B cell (primary cell): ENCODE data around the gene ELF4. TPM values are rescaled to one million over a fixed set of nuclear protein-coding genes. Genes with fewer than 3 reads are reported as not detected.
A peak's percentile ranks its signal among the peaks of the same experiment; 100 is the strongest.

Experiments
- ATAC-seq: fragments of 200-7000 bp; cut with Tn5 transposase; one replicate; pipeline ENCODE4 v1.10.0; 2021; ENCODE audit warnings: low read depth, mild to moderate bottlenecking, moderate number of reproducible peaks, moderate library complexity
- CTCF ChIA-PET: fragments of 350-600 bp; sonication (Branson Sonifier 250); formaldehyde crosslinking; loops from one replicate; lab custom pipeline; 2021; ENCODE audit warnings: antibody characterized with exemption, inconsistent platforms; lab: Charles Lee
- POLR2A ChIA-PET: fragments of 350-600 bp; sonication (Branson Sonifier 250); formaldehyde crosslinking; loops from one replicate; lab custom pipeline; 2021; ENCODE audit warnings: antibody characterized with exemption; lab: Charles Lee
- DNase-seq: peaks from one replicate; pipeline ENCODE4 v3.0.0; 2013
- H2AFZ ChIP-seq: 2 replicates; pipeline ENCODE4 v1.6.1; 2012; ENCODE audit warnings: mild to moderate bottlenecking, low read depth, low read length; ENCODE audit not compliant: insufficient read depth, poor library complexity, severe bottlenecking
- H3K27ac ChIP-seq, 2 donors: 1 replicate in 1 of 2; 2 replicates in 1 of 2; pipeline ENCODE4 v1.5.1; 2012 to 2013; ENCODE audit warnings: low read length in 2 of 2, mild to moderate bottlenecking in 2 of 2, moderate library complexity in 1 of 2
- H3K27me3 ChIP-seq, 4 experiments: fragments of 200-600 bp in 1 of 4; sonication (generic) in 1 of 4; replicated peaks in 1 of 4; 1 replicate in 2 of 4; 2 replicates in 2 of 4; pipeline versions ENCODE4 v1.6.1 to v1.7.0; 2013 to 2016; ENCODE audit warnings: low read length in 3 of 4, mild to moderate bottlenecking in 2 of 4, mixed read lengths in 1 of 4, moderate library complexity in 1 of 4; ENCODE audit not compliant: insufficient read depth in 4 of 4, control insufficient read depth in 3 of 4; ENCODE audit errors: control extremely low read depth in 1 of 4
- H3K36me3 ChIP-seq, 2 experiments: replicated peaks in 1 of 2; 1 replicate in 1 of 2; 2 replicates in 1 of 2; pipeline versions ENCODE4 v1.6.1 to v1.7.1; 2013; ENCODE audit warnings: low read length in 1 of 2; ENCODE audit not compliant: insufficient read depth in 2 of 2, control insufficient read depth in 1 of 2; ENCODE audit errors: control extremely low read depth in 1 of 2, extremely low read depth in 1 of 2
- H3K4me1 ChIP-seq, 2 donors: fragments of 200-600 bp in 1 of 2; sonication (generic) in 1 of 2; 1 replicate in 1 of 2; 2 replicates in 1 of 2; pipeline versions ENCODE4 v1.5.1 to v1.6.1; 2013 to 2017; ENCODE audit warnings: low read length in 2 of 2; ENCODE audit not compliant: control insufficient read depth in 2 of 2, insufficient read depth in 2 of 2
- H3K4me2 ChIP-seq: replicated peaks from 2 replicates; pipeline ENCODE3; 2012; ENCODE audit warnings: mild to moderate bottlenecking, low read depth, low read length; ENCODE audit not compliant: poor library complexity, severe bottlenecking
- H3K4me3 ChIP-seq, 5 experiments: fragments of 200-600 bp in 1 of 5; sonication (generic) in 1 of 5; 1 replicate in 3 of 5; 2 replicates in 2 of 5; pipeline versions ENCODE4 v1.5.1 to v1.7.0; 2011 to 2016; ENCODE audit warnings: low read length in 4 of 5, mild to moderate bottlenecking in 4 of 5, low read depth in 2 of 5, control low read depth in 1 of 5, moderate library complexity in 1 of 5; ENCODE audit not compliant: insufficient read depth in 1 of 5; ENCODE audit errors: control extremely low read depth in 1 of 5, extremely low read depth in 1 of 5
- H3K79me2 ChIP-seq: fragments of 200-600 bp; sonication (generic); one replicate; pipeline ENCODE4 v1.6.0; 2016; ENCODE audit warnings: low read length; ENCODE audit not compliant: control insufficient read depth, insufficient read depth
- H3K9ac ChIP-seq: fragments of 200-600 bp; sonication (generic); 2 replicates; pipeline ENCODE4 v1.6.1; 2017; ENCODE audit warnings: mild to moderate bottlenecking, low read length, moderate library complexity
- H3K9me3 ChIP-seq, 3 donors: one replicate each; pipeline versions ENCODE4 v1.6.1 to v1.7.1; 2013; ENCODE audit warnings: low read length in 2 of 3; ENCODE audit not compliant: control insufficient read depth in 2 of 3, insufficient read depth in 1 of 3; ENCODE audit errors: control extremely low read depth in 1 of 3
- H4K20me1 ChIP-seq: 2 replicates; pipeline ENCODE4 v1.6.0; 2012; ENCODE audit warnings: mild to moderate bottlenecking, low read length; ENCODE audit not compliant: insufficient read depth, control insufficient read depth, poor library complexity, severe bottlenecking
- H3K27ac Mint-ChIP-seq: one replicate; pipeline ENCODE4 v1.8.0; 2021; ENCODE audit warnings: mixed read lengths
- H3K27me3 Mint-ChIP-seq: one replicate; pipeline ENCODE4 v1.8.0; 2021; ENCODE audit warnings: mixed read lengths
- H3K4me1 Mint-ChIP-seq: one replicate; pipeline ENCODE4 v1.8.0; 2021; ENCODE audit warnings: mixed read lengths
- H3K4me3 Mint-ChIP-seq: one replicate; pipeline ENCODE4 v1.8.0; 2021; ENCODE audit warnings: mixed read lengths
- H3K9me3 Mint-ChIP-seq: one replicate; pipeline ENCODE4 v1.8.0; 2022; ENCODE audit warnings: mixed read lengths; ENCODE audit not compliant: insufficient read depth
- EZH2 ChIP-seq: IDR thresholded peaks from 2 replicates; pipeline ENCODE4 v1.6.1; 2012; ENCODE audit warnings: borderline replicate concordance, low read depth, mild to moderate bottlenecking, moderate library complexity, low read length; ENCODE audit not compliant: insufficient read depth, poor library complexity, severe bottlenecking
- WGBS: methylation state at CpG from one replicate; pipeline ENCODE4 v1.1.5; 2013; ENCODE audit warnings: missing lambda C conversion rate; ENCODE audit not compliant: insufficient coverage; 5-methylcytosine and 5-hydroxymethylcytosine counted together
- intact Hi-C: fragments of 100-400 bp; cut with micrococcal nuclease; formaldehyde crosslinking; loops from one replicate; pipeline ENCODE4 v1.10.0; 2022
- polyA plus RNA-seq: library from polyadenylated mRNA; depleted of rRNA; stranded (reverse); fragments of >200 nt; gene quantifications from 2 replicates; pipeline ENCODE4 v1.2.3, GENCODE V29; 2012
- total RNA-seq, 2 donors: library from RNA; stranded (reverse); fragments of 120-200 nt in 1 of 2; gene quantifications; 1 replicate in 1 of 2; 2 replicates in 1 of 2; pipeline versions ENCODE4 v1.2.3 to v1.2.4, GENCODE V29; 2013 to 2022
- TF ChIP-seq, protein P1 (sequence below): fragments of 200-600 bp; IDR thresholded peaks from one replicate; pipeline ENCODE4 v1.8.0; 2022; ENCODE audit warnings: antibody characterized with exemption, mild to moderate bottlenecking

The ELF4 gene
- total and polyA plus RNA-seq, 2 donors (not counting 1 experiment from before 2014, with no cell fraction given), result 24.7 to 26.3 TPM

DNA sequence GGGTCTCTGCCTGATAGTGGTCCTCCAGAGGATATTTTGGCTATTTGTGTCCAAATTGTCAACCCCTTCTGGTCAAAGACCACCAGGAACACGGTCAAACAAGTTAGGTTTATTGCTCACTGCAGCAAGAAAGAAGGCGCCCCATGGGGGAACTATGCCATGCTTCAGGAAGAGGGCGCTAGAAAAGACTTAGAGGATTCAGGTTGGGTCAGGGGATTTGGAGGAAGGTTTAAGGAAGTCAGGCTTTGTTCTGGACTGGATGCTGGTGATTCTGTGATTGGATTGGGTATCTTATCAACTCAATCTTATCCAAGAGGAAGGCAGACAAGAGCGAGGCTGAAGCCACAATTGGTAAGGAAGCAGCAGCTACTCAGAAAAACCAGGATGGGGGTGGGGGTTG lies 14.3 kb upstream of the ELF4 start:
- DNase-seq (no peak), ATAC-seq (no peak)
- Mint-ChIP-seq H3K9me3 (no peaks in the 10 kb centered on the region), H3K4me3 (no peak overlapping the region), H3K27ac (no peak overlapping the region), H3K27me3 (no peaks in the 10 kb centered on the region), H3K4me1 (peaks cover 2% of the 10 kb centered on the region)
- H3K79me2 ChIP-seq, result no peaks in the 10 kb centered on the region
- CTCF ChIA-PET, result no interaction called here
- TF ChIP-seq EZH2, result no peak
- TF ChIP-seq, protein P1, sequence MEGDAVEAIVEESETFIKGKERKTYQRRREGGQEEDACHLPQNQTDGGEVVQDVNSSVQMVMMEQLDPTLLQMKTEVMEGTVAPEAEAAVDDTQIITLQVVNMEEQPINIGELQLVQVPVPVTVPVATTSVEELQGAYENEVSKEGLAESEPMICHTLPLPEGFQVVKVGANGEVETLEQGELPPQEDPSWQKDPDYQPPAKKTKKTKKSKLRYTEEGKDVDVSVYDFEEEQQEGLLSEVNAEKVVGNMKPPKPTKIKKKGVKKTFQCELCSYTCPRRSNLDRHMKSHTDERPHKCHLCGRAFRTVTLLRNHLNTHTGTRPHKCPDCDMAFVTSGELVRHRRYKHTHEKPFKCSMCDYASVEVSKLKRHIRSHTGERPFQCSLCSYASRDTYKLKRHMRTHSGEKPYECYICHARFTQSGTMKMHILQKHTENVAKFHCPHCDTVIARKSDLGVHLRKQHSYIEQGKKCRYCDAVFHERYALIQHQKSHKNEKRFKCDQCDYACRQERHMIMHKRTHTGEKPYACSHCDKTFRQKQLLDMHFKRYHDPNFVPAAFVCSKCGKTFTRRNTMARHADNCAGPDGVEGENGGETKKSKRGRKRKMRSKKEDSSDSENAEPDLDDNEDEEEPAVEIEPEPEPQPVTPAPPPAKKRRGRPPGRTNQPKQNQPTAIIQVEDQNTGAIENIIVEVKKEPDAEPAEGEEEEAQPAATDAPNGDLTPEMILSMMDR, result no peak
- H3K36me3 ChIP-seq, result peaks cover 0 to 6% of the 10 kb centered on the region in 2 experiments
- intact Hi-C loops, result no loop called here
- no peak overlapping the region for H2AFZ ChIP-seq
- H4K20me1 ChIP-seq, result no peaks in the 10 kb centered on the region
- H3K4me2 ChIP-seq, result no peak overlapping the region
- no CpG with 5 or more reads among the region's 4 CpGs for WGBS
- no peaks in the 10 kb centered on the region for H3K9me3 ChIP-seq
- peaks cover 5 to 15% of the 10 kb centered on the region in 2 donors for H3K4me1 ChIP-seq
- H3K27me3 ChIP-seq, result no peaks in the 10 kb centered on the region
- H3K9ac ChIP-seq, result no peak overlapping the region
- POLR2A ChIA-PET, result no interaction called here
- H3K27ac ChIP-seq, result no peak overlapping the region
- no peak overlapping the region for H3K4me3 ChIP-seq

DNA sequence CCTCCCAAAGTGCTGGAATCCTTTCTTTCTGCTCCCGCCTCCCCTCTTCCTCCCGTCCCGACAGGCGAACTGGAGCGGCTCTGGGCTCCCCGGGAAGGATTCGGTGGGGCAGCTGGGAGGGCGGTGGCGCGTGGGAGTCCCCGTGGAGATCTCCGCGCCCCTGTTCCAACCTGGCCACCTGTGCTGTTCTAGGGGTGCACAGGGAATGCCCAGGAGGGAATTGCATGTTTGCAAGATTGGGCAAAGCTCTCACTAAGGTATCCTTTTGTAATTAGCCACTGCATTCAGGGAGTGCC lies 11.2 kb upstream of the ELF4 start:
- POLR2A ChIA-PET, result interaction anchor here (0.8 to 1.2 kb wide), 3 partner anchors 29 to 40 kb away, joined by 3 to 7 read pairs (median 6); no protein-coding TSS in a partner anchor
- Histone ChIP-seq H4K20me1 (no peaks in the 10 kb centered on the region), H2AFZ (no peak overlapping the region), H3K36me3 (no peaks in the 10 kb centered on the region), H3K27me3 (no peaks in the 10 kb centered on the region), H3K4me3 (no peak overlapping the region), H3K4me1 (peaks cover 5 to 15% of the 10 kb centered on the region in 2 donors), H3K27ac (no peak overlapping the region), H3K9me3 (no peaks in the 10 kb centered on the region), H3K79me2 (no peaks in the 10 kb centered on the region), H3K4me2 (peak overlapping the region; percentile 87), H3K9ac (no peak overlapping the region)
- intact Hi-C loops, result loop anchor here (2.0 kb wide), 1 partner anchor 43 kb away; the partner anchor contains the start of gene AIFM1
- H3K27me3 Mint-ChIP-seq, result no peaks in the 10 kb centered on the region
- peaks cover 10% of the 10 kb centered on the region for H3K4me1 Mint-ChIP-seq
- no peak for DNase-seq
- H3K4me3 Mint-ChIP-seq, result no peak overlapping the region
- 72% methylated on average over 7 of the region's 13 CpGs for WGBS
- CTCF ChIA-PET, result interaction anchor here (1.0 to 8.4 kb wide), 11 partner anchors 9 to 518 kb away, joined by 3 to 164 read pairs (median 5); no protein-coding TSS in a partner anchor
- no peak overlapping the region for H3K27ac Mint-ChIP-seq
- no peak for ATAC-seq
- no peaks in the 10 kb centered on the region for H3K9me3 Mint-ChIP-seq
- no peak for TF ChIP-seq EZH2
- TF ChIP-seq, protein P1, result no peak
